Stimulated activated naive CD8-positive, alpha-beta T cell treated with anti-CD3 and anti-CD28 coated beads, Interleukin-15, Interleukin-2, amounts not matched to agents 100 ng/mL and 50 ng/mL, for 24 hours (primary cell): ENCODE results near the gene DLEC1.

Source experiments
- H3K27ac Mint-ChIP-seq: one replicate; pipeline ENCODE4 v1.8.0; 2021; ENCODE audit warnings: mild to moderate bottlenecking, mixed read lengths
- H3K27me3 Mint-ChIP-seq: one replicate; pipeline ENCODE4 v1.8.0; 2021; ENCODE audit warnings: mixed read lengths
- H3K36me3 Mint-ChIP-seq: one replicate; pipeline ENCODE4 v1.8.0; 2021; ENCODE audit warnings: low read depth, mixed read lengths
- H3K4me1 Mint-ChIP-seq: one replicate; pipeline ENCODE4 v1.8.0; 2021; ENCODE audit warnings: low read depth, mixed read lengths
- H3K4me3 Mint-ChIP-seq: one replicate; pipeline ENCODE4 v1.8.0; 2021; ENCODE audit warnings: mild to moderate bottlenecking, mixed read lengths
- H3K9me3 Mint-ChIP-seq: one replicate; pipeline ENCODE4 v1.8.0; 2021; ENCODE audit warnings: mixed read lengths

Gene DLEC1

DNA sequence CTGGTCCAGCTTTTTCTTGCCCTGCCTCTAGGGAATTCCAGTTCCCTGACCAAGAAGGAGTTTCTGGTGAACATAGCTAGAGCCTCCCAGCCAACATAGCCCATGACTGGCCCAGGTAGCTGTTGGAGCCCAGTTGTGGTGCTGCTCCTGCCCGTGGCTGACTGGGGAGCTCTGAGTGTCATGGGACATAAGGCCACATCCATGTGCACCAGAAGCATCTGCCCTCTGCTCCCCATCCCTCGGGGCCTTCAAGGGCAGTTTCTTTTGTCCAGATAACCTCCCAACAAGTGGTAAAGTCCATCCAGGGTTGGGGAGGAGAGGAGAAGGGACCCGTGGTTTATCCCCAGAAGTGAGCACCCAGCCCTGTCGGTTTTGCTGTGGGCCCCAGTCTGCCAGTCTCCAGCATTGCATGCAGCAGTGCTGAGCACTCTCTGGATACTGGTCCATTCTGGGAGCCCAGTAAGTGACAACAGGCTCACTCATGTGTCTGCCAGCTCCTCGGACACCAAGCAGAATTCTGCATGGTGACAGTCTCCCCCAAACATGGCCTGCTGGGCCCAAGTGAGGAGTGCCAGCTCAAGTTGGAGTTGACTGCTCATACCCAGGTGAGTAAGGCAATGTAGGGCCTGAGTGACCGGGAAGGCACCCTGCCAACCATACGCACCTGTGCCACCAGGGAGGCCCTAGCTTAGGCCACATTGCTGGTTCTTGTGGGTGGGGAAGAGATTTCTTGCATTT lies 69.1 kb downstream of the DLEC1 start:
- Mint-ChIP-seq H3K9me3 (peaks cover 11% of the 10 kb centered on the region), H3K4me1 (no peaks in the 10 kb centered on the region), H3K27me3 (no peaks in the 10 kb centered on the region), H3K36me3 (peaks cover 13% of the 10 kb centered on the region), H3K4me3 (no peak overlapping the region), H3K27ac (no peak overlapping the region)

DNA sequence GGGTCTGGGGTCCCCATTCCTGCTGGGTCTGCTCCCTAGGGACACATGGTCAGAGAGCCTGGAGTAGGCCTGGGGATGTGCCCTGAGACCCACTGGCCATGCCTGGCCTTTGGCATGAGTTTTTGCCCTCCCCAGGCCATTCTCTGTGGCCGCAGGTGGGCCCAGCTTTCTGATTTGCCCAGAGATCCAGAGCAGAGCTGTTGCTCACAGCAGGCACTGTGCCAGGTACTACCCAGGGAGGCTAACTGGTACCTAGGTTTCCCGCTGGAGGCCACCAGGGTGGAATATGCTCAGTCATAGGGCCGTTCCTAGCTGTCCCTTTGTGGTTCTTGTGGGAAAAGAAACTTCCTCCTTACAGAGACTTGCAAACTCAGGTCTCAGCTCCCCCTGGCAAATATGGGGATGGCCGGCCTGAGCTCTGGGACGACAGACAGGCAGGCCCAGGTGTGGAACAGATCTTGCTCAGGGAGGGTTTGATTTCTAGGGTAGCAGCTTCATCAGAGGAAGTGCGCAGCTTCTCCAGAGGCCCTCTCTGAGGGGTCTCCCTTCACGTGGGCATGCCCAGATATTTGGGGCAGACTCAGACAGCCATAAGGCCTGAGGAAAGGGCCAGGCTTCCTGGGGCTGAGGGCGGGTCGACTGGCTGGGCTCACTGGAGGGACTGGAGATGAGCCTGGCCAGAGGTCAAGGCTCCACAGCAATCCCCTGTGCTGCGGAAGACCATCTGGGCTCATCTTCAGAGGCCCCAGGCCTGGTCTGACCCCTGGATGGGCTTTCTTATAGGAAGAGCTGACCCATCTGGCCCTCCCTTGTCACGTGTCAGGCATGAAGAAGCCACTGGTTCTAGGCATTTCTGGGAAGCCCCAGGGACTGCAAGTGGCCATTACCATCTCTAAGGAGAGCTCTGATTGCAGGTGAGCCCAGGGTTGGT lies 69.9 kb downstream of the DLEC1 start:
- Mint-ChIP-seq H3K27ac (no peak overlapping the region), H3K36me3 (peaks cover 13% of the 10 kb centered on the region), H3K4me3 (no peak overlapping the region), H3K4me1 (no peaks in the 10 kb centered on the region), H3K9me3 (peaks cover 11% of the 10 kb centered on the region), H3K27me3 (no peaks in the 10 kb centered on the region)

DNA sequence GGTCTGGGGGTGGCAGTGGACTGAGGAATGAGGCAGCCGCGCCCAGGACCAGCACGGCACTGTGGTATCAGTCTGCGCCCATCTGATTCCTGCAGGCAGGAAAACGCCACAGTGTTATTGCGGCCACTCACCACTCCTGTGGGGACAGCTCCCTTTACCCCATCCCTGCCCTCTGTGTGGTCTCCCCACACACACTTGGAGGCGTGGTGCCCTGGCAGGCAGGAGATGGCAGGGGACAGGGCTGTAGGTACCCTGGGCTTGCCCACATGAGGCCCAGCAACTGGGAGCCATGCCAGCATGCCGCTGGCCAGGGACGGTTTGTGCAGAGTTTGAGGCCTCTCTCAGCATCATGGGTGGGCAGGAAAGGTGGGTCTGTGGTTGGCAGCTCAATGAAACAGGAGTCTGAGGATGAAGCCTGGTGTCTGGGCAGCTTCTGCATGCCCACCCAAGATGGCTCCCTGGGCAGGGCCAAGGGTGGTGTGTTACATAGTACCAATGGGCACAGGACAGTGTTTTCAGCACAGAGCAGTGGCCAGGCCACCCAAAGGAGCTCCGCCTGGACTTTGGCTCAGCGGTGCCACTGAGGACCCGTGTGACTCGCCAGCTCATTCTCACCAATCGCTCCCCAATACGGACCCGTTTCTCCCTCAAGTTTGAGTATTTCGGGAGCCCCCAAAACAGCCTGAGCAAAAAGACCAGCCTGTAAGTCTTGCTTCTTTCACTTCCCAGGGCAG lies 70.7 kb downstream of the DLEC1 start:
- peaks cover under 1% of the 10 kb centered on the region for H3K4me1 Mint-ChIP-seq
- peaks cover 11% of the 10 kb centered on the region for H3K9me3 Mint-ChIP-seq
- H3K36me3 Mint-ChIP-seq, result peaks cover 10% of the 10 kb centered on the region
- no peaks in the 10 kb centered on the region for H3K27me3 Mint-ChIP-seq
- H3K27ac Mint-ChIP-seq, result no peak overlapping the region
- H3K4me3 Mint-ChIP-seq, result no peak overlapping the region

DNA sequence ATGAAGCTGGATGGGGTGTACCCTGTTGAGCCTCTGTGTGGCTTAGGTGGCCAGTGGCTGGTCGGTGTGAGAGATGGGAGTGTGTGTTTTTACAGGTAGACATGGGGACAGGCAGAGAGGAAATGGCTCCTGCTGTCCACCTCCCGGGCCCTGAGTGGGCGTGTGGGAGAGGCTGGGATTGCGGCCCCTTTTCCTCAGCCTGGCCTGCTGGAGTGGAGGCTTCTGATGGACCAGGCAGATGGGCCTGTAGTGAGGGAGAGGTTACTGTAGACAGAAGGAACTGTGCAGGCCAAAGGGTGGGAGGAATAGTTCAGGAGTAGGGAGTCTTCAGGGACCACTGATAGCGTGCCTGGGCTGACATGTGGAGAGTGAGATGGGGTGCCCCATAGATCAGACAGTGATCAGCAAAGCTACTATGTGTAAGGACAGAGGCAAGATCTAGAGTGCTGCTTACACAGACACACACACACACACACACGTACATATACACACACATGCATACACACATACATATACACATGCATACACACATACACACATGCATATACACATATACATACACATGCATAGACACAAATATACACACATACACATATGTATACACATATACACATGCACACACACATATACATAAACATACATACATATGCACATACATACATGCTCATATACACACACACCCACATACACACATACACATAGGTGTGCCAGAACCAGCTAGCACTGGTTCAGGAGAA lies 71.5 kb downstream of the DLEC1 start:
- Mint-ChIP-seq H3K4me1 (peaks cover 6% of the 10 kb centered on the region), H3K4me3 (no peak overlapping the region), H3K27ac (no peak overlapping the region), H3K9me3 (peaks cover 4% of the 10 kb centered on the region), H3K36me3 (peaks cover 4% of the 10 kb centered on the region), H3K27me3 (no peaks in the 10 kb centered on the region)

DNA sequence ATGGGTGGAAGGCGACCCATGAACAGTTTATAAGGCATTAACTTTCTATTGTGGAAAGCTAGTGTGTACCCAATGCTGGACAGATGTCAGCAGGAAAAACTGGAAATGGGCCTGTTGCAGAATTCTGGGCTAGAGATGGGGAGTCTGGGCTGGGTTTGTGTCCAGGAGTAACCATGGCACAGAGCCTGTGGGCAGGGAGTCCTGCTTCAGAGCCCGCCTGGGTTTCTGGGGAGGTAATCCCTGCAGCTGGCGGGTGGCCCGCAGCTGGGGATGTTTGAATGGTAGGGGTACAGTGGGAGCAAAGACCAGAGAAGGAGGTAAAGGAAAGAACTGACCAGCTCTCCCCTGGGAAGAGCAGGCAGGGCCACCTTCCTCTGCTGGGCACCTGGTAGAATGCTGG lies 72.2 kb downstream of the DLEC1 start:
- H3K27me3 Mint-ChIP-seq, result no peaks in the 10 kb centered on the region
- no peaks in the 10 kb centered on the region for H3K9me3 Mint-ChIP-seq
- H3K27ac Mint-ChIP-seq, result no peak overlapping the region
- peaks cover 10% of the 10 kb centered on the region for H3K4me1 Mint-ChIP-seq
- H3K36me3 Mint-ChIP-seq, result no peaks in the 10 kb centered on the region
- no peak overlapping the region for H3K4me3 Mint-ChIP-seq

DNA sequence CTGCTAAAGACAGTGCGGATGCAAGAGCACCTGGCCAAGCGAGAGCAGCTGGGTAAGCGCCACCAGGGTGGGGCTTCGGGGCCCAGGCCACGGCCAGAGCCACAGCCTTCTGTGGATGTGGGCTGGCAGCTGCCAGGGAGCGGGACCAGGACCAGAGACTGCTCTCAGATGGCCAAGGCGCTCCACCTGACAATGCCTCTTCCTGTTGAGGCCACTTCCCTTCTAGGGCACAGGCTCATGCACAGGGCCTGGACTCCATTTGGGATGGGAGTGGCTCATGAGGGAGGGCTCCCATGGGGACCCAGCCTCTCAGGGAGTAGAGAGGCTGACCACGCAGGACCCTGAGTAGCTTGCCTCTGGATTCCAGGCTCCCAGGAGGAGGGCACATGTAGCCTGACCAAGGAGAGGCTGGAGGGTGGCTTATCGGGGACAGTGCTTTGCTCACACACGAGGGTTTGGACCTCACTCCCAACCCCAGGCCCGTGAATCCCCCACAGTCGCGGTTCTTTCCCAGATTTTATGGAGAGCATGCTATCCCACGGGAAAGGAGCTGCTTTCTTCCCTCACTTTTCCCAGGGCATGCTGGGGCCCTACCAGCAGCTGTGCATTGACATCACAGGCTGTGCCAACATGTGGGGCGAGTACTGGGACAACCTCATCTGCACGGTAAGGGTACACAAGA lies 72.8 kb downstream of the DLEC1 start:
- no peaks in the 10 kb centered on the region for H3K36me3 Mint-ChIP-seq
- no peak overlapping the region for H3K4me3 Mint-ChIP-seq
- no peaks in the 10 kb centered on the region for H3K9me3 Mint-ChIP-seq
- no peaks in the 10 kb centered on the region for H3K27me3 Mint-ChIP-seq
- peaks cover 10% of the 10 kb centered on the region for H3K4me1 Mint-ChIP-seq
- no peak overlapping the region for H3K27ac Mint-ChIP-seq

DNA sequence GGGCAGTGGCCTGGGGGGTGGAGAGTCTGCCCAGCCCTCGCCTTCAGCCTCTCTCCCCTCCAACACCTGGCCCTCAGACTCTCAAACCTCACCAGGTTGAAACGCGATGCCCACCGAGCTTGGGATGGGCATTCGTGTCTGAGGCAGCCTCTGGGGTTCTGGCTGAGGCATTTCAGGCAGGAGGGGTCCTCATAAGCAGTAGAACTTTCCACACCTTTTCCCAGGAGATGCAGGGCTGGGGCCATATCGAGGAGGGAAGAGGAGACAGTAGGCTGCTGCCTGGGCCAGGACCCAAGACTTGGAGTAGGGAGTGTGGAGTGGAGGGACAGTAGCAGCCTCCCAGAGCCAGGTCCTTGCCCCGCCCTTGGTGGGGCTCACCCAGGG lies 73.4 kb downstream of the DLEC1 start:
- peaks cover 10% of the 10 kb centered on the region for H3K4me1 Mint-ChIP-seq
- H3K4me3 Mint-ChIP-seq, result no peak overlapping the region

DNA sequence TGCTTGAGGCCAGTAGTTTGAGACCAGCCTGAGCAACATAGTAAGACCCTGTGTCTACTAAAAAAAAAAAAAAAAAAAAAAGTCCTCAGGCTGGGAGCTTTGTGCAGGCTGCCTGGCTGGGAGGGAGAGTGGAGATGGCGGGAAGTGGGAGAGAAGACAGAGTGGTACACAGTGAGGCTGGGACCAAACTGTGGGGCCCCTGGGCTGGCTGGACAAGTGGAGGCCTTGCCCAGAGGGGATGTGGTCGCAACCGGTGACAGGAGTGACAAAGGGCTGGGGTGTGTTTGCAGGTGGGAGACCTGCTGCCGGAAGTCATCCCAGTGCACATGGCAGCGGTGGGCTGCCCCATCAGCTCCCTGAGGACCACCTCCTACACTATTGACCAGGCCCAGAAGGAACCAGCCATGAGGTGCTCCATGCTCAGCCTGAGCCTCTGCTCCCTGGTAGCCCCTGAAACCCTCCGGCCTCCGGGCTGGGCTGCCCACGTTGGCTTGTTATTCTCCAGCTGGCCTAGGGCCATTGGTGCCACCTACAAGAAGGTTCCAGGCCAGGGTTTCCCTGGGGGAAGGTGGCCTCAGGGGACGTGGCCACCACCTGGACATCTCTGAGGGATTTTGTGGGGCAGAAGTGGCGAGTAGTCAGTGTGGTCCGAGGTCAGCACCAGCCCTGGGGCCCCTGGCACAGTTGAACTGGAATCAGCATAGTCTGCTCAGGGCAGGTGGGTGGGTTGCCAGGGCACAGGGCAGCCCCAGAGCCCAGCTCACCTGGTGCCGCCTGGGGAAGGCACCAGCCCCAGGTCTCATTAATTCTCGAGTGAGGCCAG lies 75.3 kb downstream of the DLEC1 start:
- Mint-ChIP-seq H3K27ac (no peak overlapping the region), H3K4me3 (no peak overlapping the region), H3K36me3 (no peaks in the 10 kb centered on the region), H3K4me1 (peaks cover 10% of the 10 kb centered on the region), H3K27me3 (no peaks in the 10 kb centered on the region), H3K9me3 (no peaks in the 10 kb centered on the region)

More for the DNA sequence above, 73.4 kb downstream of the DLEC1 start:
- Mint-ChIP-seq H3K27me3 (no peaks in the 10 kb centered on the region), H3K36me3 (no peaks in the 10 kb centered on the region), H3K9me3 (no peaks in the 10 kb centered on the region), H3K27ac (no peak overlapping the region)

DNA sequence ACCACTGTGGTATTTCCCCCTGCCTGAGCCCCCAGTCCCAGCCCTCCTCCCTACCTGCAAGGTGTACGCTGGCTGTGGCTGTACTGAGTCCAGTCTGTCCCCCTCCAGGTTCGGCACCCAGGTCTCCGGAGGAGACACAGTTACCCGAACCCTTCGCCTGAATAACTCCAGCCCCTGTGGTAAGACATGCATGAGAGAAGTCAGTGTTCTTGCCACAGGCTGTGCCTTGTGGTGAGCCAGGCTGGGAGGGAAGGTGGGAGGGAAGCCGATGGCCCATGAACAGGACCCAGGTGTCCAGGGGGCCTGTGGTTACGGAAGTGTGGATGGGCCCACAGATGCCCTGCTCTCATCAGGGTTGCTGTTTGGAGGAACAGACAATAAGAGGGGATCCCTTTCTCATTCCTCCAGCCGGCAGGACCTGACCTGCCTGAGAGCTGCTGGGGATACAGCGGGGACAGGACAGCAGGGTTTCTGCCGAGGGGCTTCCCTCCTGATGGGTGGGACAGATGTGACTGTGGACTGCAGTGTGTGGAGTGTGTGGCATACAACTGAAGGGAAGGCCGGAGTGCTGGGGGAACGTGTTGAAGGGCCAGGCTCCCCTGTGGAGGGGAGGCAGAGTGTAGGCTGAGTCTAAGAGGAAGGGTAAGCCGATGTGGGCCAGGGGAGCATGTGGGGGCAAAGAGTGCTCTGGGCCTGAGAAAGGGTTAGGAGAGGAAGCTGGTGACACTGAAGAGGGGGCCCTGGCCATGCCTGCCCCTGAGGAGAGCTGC lies 76.1 kb downstream of the DLEC1 start:
- no peak overlapping the region for H3K27ac Mint-ChIP-seq
- no peaks in the 10 kb centered on the region for H3K9me3 Mint-ChIP-seq
- peaks cover 10% of the 10 kb centered on the region for H3K4me1 Mint-ChIP-seq

DNA sequence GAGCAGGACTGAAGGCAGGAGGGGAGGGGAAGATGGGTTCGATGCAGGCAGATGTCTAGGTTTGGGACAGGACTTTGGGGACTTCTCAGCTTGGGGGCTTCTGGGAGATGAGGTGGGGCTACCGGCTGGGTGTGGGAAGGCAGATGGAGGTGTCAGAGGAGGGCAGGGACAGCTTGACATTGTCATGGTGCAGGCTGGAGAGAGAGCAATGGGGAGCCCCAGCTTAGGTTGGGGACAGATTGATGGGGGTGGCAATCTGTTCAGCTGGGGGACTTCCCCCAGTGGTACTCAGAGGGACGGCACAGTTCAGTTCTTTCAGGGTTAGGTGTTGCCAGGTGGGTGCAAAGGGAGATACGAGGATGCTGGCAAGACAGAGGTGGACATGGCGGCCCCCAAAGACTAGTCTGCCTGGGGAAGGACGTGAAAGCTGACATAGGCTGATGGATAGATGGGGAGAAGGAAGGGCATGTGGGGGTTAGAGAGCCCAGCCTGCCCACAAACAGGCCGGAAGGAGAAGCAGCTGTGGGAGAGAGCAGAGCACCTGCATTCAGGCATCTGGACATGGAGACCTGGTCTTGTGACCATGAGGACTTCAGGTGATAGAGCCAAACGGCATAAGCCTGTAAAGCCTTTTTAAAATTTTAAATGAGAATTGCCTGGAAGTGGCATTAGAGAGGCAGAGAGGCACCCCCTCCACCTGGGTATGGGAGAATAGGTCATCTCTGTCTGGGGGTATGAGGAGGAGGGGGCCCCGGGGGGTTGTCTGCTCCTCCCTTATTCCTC lies 76.8 kb downstream of the DLEC1 start:
- Mint-ChIP-seq H3K4me1 (peaks cover 10% of the 10 kb centered on the region), H3K27ac (no peak overlapping the region), H3K9me3 (no peaks in the 10 kb centered on the region), H3K27me3 (no peaks in the 10 kb centered on the region), H3K36me3 (no peaks in the 10 kb centered on the region), H3K4me3 (no peak overlapping the region)

More for the DNA sequence above, 76.1 kb downstream of the DLEC1 start:
- Mint-ChIP-seq H3K36me3 (no peaks in the 10 kb centered on the region), H3K27me3 (no peaks in the 10 kb centered on the region), H3K4me3 (no peak overlapping the region)

DNA sequence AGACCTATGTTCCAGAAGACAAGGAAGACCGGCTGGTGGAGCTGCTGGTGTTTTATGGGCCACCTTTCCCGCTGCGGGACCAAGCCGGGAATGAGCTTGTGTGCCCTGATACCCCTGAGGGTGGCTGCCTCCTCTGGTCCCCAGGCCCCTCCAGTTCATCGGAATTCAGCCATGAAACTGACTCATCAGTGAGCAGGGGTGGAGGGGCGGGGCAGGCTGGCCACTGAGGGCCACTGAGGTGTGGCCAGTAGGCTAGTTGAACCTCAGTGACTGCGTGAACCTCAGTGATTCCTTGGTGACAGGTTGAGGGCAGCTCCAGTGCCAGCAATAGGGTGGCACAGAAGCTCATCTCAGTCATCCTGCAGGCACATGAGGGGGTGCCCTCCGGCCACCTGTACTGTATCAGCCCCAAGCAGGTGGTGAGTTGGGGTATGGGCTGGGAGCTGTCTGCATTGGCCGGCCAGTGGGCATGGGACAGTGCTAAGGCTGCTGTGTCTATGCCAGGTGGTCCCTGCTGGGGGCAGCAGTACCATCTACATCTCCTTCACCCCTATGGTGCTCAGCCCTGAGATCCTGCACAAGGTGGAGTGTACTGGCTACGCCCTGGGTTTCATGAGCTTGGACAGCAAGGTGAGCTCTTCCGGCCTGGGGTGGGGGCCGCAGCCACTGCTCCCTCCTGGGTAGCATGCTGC lies 77.6 kb downstream of the DLEC1 start:
- Mint-ChIP-seq H3K27me3 (no peaks in the 10 kb centered on the region), H3K36me3 (no peaks in the 10 kb centered on the region), H3K4me3 (no peak overlapping the region), H3K9me3 (no peaks in the 10 kb centered on the region), H3K4me1 (peaks cover 10% of the 10 kb centered on the region), H3K27ac (no peak overlapping the region)
